ENCODE data around the gene ARRDC2.

The ARRDC2 gene

DNA sequence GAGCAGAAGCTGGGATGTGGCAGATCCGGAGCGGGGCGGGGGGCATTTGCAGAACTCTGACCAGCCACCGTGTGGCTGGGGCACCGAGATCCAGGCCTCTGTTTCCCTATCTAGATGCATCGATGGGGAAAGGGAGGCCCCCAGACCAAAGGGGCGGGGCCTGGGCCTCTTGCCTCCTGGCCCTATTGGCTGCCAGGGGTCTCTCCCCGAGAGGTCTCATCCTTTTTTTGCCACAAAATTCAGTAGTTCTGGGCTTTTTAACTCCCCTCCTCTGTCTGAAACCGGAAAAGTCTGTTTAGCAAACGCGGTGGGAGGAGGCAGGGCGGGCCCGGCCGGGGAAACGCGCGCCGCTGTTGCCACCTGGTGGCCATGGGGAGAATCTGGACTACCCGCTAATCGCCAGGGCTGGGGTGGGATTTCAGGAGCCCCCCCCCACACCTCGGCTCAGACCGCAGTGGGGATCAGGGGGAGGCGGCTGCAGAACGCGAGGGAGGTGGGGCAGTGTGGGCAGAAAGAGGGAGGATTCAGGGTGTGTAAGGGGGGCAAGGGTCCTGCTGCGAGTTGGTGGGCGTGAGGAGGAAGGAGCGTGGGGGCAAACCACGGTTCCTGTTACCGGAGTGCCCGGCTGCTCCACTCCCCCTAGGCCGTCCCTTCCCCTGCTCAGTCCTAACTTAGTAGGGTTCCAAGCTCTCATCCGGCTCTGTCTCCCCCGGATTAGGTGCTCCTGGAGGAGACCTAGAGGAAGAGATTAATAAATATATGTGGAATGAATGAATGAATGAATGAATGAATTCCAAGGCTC, 50.4 kb downstream of the ARRDC2 start:
- DNase-seq (ENCODE audit: low read depth, low spot score) = peak; percentile 89

DNA sequence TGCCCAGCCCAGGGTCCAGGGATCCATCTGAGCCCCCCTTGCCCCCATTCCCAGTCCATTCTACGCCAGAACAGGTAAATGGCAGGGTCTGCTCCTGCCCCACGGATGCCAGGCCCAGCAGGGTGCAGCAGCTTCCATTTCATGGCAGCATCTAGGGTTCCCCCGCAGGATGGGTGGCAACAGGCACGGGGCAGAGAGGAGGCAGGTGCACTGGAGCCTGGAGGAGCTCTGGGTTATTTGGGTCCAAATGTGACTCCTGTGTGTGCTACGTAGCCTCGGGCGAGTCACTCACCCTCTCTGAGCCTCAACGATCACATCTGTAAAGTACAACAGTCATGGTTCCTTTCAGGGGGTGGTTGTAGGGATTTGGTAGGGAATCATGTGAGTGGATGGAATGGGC, 51.3 kb downstream of the ARRDC2 start:
- no peak for DNase-seq (ENCODE audit: low read depth, low spot score)

- no peak for DNase-seq (ENCODE audit: low read depth, low spot score)
Observed at GRCh38 chr19:18059902-18060301, 51.9 kb downstream of the ARRDC2 start.

DNA sequence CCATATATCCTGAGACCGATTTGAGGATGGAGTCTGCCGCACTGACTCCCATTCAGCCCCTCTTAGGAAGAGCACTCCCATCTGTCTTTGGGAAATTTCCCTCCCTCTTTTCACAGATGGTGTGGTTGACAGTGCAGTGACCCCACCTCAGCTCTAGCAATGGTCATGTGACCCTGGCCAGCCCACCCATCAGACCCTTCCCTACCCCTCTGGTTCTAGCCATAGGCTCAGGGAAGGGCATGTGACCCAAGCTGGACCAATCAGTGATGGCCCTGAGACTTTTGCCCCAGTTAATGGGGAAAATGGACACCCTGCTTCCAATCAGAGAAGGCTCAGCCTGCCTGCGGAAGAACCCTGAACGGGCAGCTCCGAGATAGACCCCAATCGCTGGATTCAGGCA, 52.5 kb downstream of the ARRDC2 start:
- DNase-seq (ENCODE audit: low read depth, low spot score) = peak; percentile 37

- no peak for DNase-seq (ENCODE audit: low read depth, low spot score)
Observed at GRCh38 chr19:18062028-18062427, 54.1 kb downstream of the ARRDC2 start.

- peak; percentile 88 for DNase-seq (ENCODE audit: low read depth, low spot score)
Observed at GRCh38 chr19:18063463-18063862, 55.5 kb downstream of the ARRDC2 start.

All from ELF-1 (cell line).